GM12872 (cell line): ENCODE results near the gene IPO13.

Experiments used
- CTCF ChIP-seq: IDR thresholded peaks from 3 replicates; pipeline ENCODE4 v1.5.1; 2011; ENCODE audit warnings: low read depth, mild to moderate bottlenecking, low read length, moderate library complexity; ENCODE audit not compliant: insufficient read depth

Gene IPO13

GRCh38 chr1:44012941-44013609 lies 66.3 kb downstream of the IPO13 start:
- TF ChIP-seq CTCF, result no peak

GRCh38 chr1:44013949-44014348 lies 67.2 kb downstream of the IPO13 start:
- TF ChIP-seq CTCF, result no peak

- TF ChIP-seq CTCF, result no peak
Observed at GRCh38 chr1:44014365-44015104, 67.8 kb downstream of the IPO13 start.

- TF ChIP-seq CTCF, result no peak
Observed at GRCh38 chr1:44015206-44015605, 68.5 kb downstream of the IPO13 start.

GRCh38 chr1:44016041-44016889 lies 69.5 kb downstream of the IPO13 start:
- no peak for TF ChIP-seq CTCF

GRCh38 chr1:44016890-44017400 lies 70.2 kb downstream of the IPO13 start:
- TF ChIP-seq CTCF, result no peak
